Suprapubic skin (tissue), 3 donors: ENCODE measurements around the gene CADM2.

ENCODE experiments used
- POLR2A ChIP-seq, 2 donors: fragments of 450-650 bp; IDR thresholded peaks; one replicate each; pipeline ENCODE4 v1.6.1; 2017; ENCODE audit warnings: antibody characterized with exemption in 2 of 2, mild to moderate bottlenecking in 2 of 2, moderate library complexity in 2 of 2
- TF ChIP-seq, protein P1 (sequence below), 2 donors: fragments of 200-600 bp in 1 of 2; fragments of 450-650 bp in 1 of 2; sonication (generic) in 1 of 2; IDR thresholded peaks; one replicate each; pipeline ENCODE4 v1.5.1; 2016 to 2019; ENCODE audit warnings: antibody characterized with exemption in 2 of 2, mild to moderate bottlenecking in 1 of 2, moderate library complexity in 1 of 2

DNA sequence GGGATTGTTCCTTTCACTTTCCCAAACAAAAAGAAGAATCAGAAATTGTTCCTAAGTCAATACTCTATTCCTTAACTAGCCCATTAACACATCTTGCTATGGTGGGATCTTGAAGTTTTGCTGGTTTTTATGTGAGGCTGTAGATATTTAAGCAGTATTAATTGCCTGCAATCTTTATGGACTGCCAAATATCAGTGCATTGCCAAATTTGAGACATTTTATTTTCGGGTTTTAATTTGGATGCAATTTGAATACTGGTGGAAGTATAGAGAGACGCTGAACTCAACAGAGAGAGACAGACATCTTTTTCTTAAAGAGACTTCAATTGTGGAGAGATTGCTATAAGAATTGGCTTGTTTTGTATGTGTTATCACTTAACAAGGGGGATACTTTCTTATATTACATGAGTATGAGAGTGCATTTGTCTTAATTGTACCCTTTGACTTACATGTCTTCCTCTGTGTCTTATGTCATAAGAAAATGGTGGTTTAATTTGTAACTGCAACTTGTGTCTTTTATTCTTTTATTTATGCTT lies 10.0 kb downstream of the CADM2 start:
- no peak for TF ChIP-seq POLR2A (IDR thresholded peaks at IDR 0.05)
- TF ChIP-seq, protein P1, sequence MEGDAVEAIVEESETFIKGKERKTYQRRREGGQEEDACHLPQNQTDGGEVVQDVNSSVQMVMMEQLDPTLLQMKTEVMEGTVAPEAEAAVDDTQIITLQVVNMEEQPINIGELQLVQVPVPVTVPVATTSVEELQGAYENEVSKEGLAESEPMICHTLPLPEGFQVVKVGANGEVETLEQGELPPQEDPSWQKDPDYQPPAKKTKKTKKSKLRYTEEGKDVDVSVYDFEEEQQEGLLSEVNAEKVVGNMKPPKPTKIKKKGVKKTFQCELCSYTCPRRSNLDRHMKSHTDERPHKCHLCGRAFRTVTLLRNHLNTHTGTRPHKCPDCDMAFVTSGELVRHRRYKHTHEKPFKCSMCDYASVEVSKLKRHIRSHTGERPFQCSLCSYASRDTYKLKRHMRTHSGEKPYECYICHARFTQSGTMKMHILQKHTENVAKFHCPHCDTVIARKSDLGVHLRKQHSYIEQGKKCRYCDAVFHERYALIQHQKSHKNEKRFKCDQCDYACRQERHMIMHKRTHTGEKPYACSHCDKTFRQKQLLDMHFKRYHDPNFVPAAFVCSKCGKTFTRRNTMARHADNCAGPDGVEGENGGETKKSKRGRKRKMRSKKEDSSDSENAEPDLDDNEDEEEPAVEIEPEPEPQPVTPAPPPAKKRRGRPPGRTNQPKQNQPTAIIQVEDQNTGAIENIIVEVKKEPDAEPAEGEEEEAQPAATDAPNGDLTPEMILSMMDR (IDR thresholded peaks at IDR 0.05) = no peak
